Measurements from ENCODE around the gene SETBP1. TPM values are rescaled to one million over a fixed set of nuclear protein-coding genes. Genes with fewer than 3 reads are reported as not detected.

SETBP1 gene
- total RNA-seq, 1 donor from 2014 or later = 12.0 TPM

- Histone ChIP-seq H3K79me2 (ENCODE audit: low read depth) (no peaks in the 10 kb centered on the region), H3K36me3 (no peaks in the 10 kb centered on the region), H3K27ac (no peak overlapping the region), H3F3A (ENCODE audit: low read depth) (no peaks in the 10 kb centered on the region), H3K9me3 (ENCODE audit: low read depth) (no peaks in the 10 kb centered on the region), H3K4me2 (no peak overlapping the region), H3K4me3 (no peak overlapping the region), H3K9ac (no peak overlapping the region), H2AFZ (replicated peaks) (no peak overlapping the region), H4K20me1 (ENCODE audit: low read depth) (no peaks in the 10 kb centered on the region), H3K4me1 (no peaks in the 10 kb centered on the region), H3K27me3 (no peaks in the 10 kb centered on the region)
- Mint-ChIP-seq H3K27ac (no peak overlapping the region), H3K4me1 (peaks cover 8% of the 10 kb centered on the region), H3K4me3 (no peak overlapping the region), H3K36me3 (no peaks in the 10 kb centered on the region), H3K9me3 (no peaks in the 10 kb centered on the region), H3K27me3 (ENCODE audit: insufficient read depth, low read depth) (no peaks in the 10 kb centered on the region)
- no peak for TF ChIP-seq EZH2phosphoT487 (IDR thresholded peaks at IDR 0.05)
- TF ChIP-seq CTCF (IDR thresholded peaks at IDR 0.05) = no peak
- no peak for TF ChIP-seq EZH2 (IDR thresholded peaks at IDR 0.05)
- no peak for DNase-seq (ENCODE audit: low spot score)
These were observed 28.6 kb upstream of the SETBP1 start for GRCh38 chr18:44651918-44652572.

GRCh38 chr18:44652722-44653121 lies 28.0 kb upstream of the SETBP1 start:
- no peaks in the 10 kb centered on the region for H3K9me3 Mint-ChIP-seq
- H2AFZ ChIP-seq (replicated peaks) = no peak overlapping the region
- H3K79me2 ChIP-seq (ENCODE audit: low read depth) = no peaks in the 10 kb centered on the region
- H3K27me3 ChIP-seq = no peaks in the 10 kb centered on the region
- TF ChIP-seq EZH2 (IDR thresholded peaks at IDR 0.05) (no peak), EZH2phosphoT487 (IDR thresholded peaks at IDR 0.05) (no peak), CTCF (IDR thresholded peaks at IDR 0.05) (no peak)
- H3K4me2 ChIP-seq = no peak overlapping the region
- no peaks in the 10 kb centered on the region for H3K36me3 ChIP-seq
- H3K27me3 Mint-ChIP-seq (ENCODE audit: insufficient read depth, low read depth) = no peaks in the 10 kb centered on the region
- peaks cover 8% of the 10 kb centered on the region for H3K4me1 Mint-ChIP-seq
- no peak overlapping the region for H3K4me3 Mint-ChIP-seq
- H3K36me3 Mint-ChIP-seq = no peaks in the 10 kb centered on the region
- H3K9ac ChIP-seq = no peak overlapping the region
- H4K20me1 ChIP-seq (ENCODE audit: low read depth) = no peaks in the 10 kb centered on the region
- no peak overlapping the region for H3K4me3 ChIP-seq
- no peaks in the 10 kb centered on the region for H3K9me3 ChIP-seq (ENCODE audit: low read depth)
- peaks cover 1% of the 10 kb centered on the region for H3K4me1 ChIP-seq
- H3K27ac ChIP-seq = no peak overlapping the region
- H3K27ac Mint-ChIP-seq = no peak overlapping the region
- DNase-seq (ENCODE audit: low spot score) = no peak
- no peaks in the 10 kb centered on the region for H3F3A ChIP-seq (ENCODE audit: low read depth)

GRCh38 chr18:44654573-44654972 lies 26.1 kb upstream of the SETBP1 start:
- no peak overlapping the region for H3K4me3 Mint-ChIP-seq
- no peak overlapping the region for H3K27ac ChIP-seq
- no peak overlapping the region for H3K4me3 ChIP-seq
- H3F3A ChIP-seq (ENCODE audit: low read depth) = peaks cover 6% of the 10 kb centered on the region
- H3K27me3 ChIP-seq = no peaks in the 10 kb centered on the region
- no peak for DNase-seq (ENCODE audit: low spot score)
- H3K9ac ChIP-seq = no peak overlapping the region
- H3K36me3 Mint-ChIP-seq = no peaks in the 10 kb centered on the region
- no peaks in the 10 kb centered on the region for H3K9me3 ChIP-seq (ENCODE audit: low read depth)
- H3K27ac Mint-ChIP-seq = no peak overlapping the region
- H3K9me3 Mint-ChIP-seq = no peaks in the 10 kb centered on the region
- no peak overlapping the region for H2AFZ ChIP-seq (replicated peaks)
- H3K79me2 ChIP-seq (ENCODE audit: low read depth) = no peaks in the 10 kb centered on the region
- H4K20me1 ChIP-seq (ENCODE audit: low read depth) = no peaks in the 10 kb centered on the region
- H3K4me1 Mint-ChIP-seq = peaks cover 12% of the 10 kb centered on the region
- H3K4me2 ChIP-seq = no peak overlapping the region
- peaks cover 13% of the 10 kb centered on the region for H3K4me1 ChIP-seq
- no peaks in the 10 kb centered on the region for H3K36me3 ChIP-seq
- TF ChIP-seq CTCF (IDR thresholded peaks at IDR 0.05) = no peak
- TF ChIP-seq EZH2 (IDR thresholded peaks at IDR 0.05) = no peak
- TF ChIP-seq EZH2phosphoT487 (IDR thresholded peaks at IDR 0.05) = no peak
- no peaks in the 10 kb centered on the region for H3K27me3 Mint-ChIP-seq (ENCODE audit: insufficient read depth, low read depth)

Measured in neural progenitor cell (in vitro differentiated cells).